Gastrocnemius medialis (tissue), 4 donors: Measurements from ENCODE around the gene LINC01488. TPM values are rescaled to one million over a fixed set of nuclear protein-coding genes. Genes with fewer than 3 reads are reported as not detected.

Experiments used
- ATAC-seq, 2 donors: fragments of 150-250 bp; one replicate each; pipeline ENCODE4 v1.9.1; 2016
- DNase-seq, 2 donors: peaks; one replicate each; pipeline ENCODE4 v3.0.0-alpha.2; 2019
- H3K27ac ChIP-seq, 4 donors: fragments of 200-600 bp; sonication (generic); 1 replicate in 1 of 4; 2 replicates in 3 of 4; pipeline ENCODE4 v1.5.1; 2016 to 2018; ENCODE audit warnings: mild to moderate bottlenecking in 2 of 4, moderate library complexity in 1 of 4
- H3K27me3 ChIP-seq, 3 donors: fragments of 200-600 bp; sonication (generic) in 2 of 3; 1 replicate in 1 of 3; 2 replicates in 2 of 3; pipeline versions ENCODE4 v1.5.1 to v1.6.0; 2016 to 2019; ENCODE audit warnings: mild to moderate bottlenecking in 1 of 3, moderate library complexity in 1 of 3
- H3K36me3 ChIP-seq, 2 donors: fragments of 200-600 bp; sonication (generic) in 1 of 2; one replicate each; pipeline ENCODE4 v1.5.1; 2017 to 2018
- H3K4me1 ChIP-seq, 2 donors: fragments of 200-600 bp; sonication (generic) in 1 of 2; one replicate each; pipeline ENCODE4 v1.5.1; 2016 to 2017; ENCODE audit warnings: mild to moderate bottlenecking in 2 of 2
- H3K4me3 ChIP-seq, 4 donors: fragments of 200-600 bp; sonication (generic) in 3 of 4; 1 replicate in 1 of 4; 2 replicates in 3 of 4; pipeline ENCODE4 v1.5.1; 2016 to 2019; ENCODE audit warnings: mild to moderate bottlenecking in 2 of 4
- H3K9me3 ChIP-seq, 3 donors: fragments of 200-600 bp; sonication (generic) in 2 of 3; 1 replicate in 1 of 3; 2 replicates in 2 of 3; pipeline ENCODE4 v1.5.1; 2016 to 2019
- POLR2A ChIP-seq, 2 donors: fragments of 450-650 bp; IDR thresholded peaks; one replicate each; pipeline ENCODE4 v1.6.1; 2017; ENCODE audit warnings: antibody characterized with exemption in 2 of 2, mild to moderate bottlenecking in 2 of 2, moderate library complexity in 2 of 2
- in situ Hi-C, 4 donors: fragments of 200-750 bp; cut with MboI; loops; one replicate each; pipeline versions ENCODE4 v1.15.0 to v1.8.0; 2017; ENCODE audit warnings: low sequenced_read_pairs in 4 of 4
- intact Hi-C: fragments of 100-400 bp; cut with DNase I; formaldehyde crosslinking; loops from one replicate; pipeline ENCODE4 v1.15.1; 2023; ENCODE audit warnings: low total_unique reads
- total RNA-seq, 4 donors: library from RNA; depleted of rRNA; stranded (reverse); fragments of >200 nt; gene quantifications; one replicate each; pipeline versions ENCODE4 v1.1.0 to v1.2.3, GENCODE V29; 2016
- TF ChIP-seq, protein P1 (sequence below), 5 experiments: fragments of 450-650 bp in 3 of 5; fragments of 200-600 bp in 2 of 5; sonication (generic) in 2 of 5; IDR thresholded peaks in 4 of 5; conservative IDR thresholded peaks in 1 of 5; 1 replicate in 4 of 5; 2 replicates in 1 of 5; pipeline ENCODE4 v1.5.1; 2016 to 2019; ENCODE audit warnings: antibody characterized with exemption in 5 of 5, mild to moderate bottlenecking in 3 of 5, moderate library complexity in 3 of 5

Gene LINC01488
- total RNA-seq, 4 donors from 2014 or later = not detected

GRCh38 chr11:69468911-69469885 is 12.3 kb upstream of the LINC01488 start:
- no peaks in the 10 kb centered on the region for H3K27me3 ChIP-seq
- H3K36me3 ChIP-seq = no peaks in the 10 kb centered on the region
- no peak overlapping the region for H3K27ac ChIP-seq
- ATAC-seq (no peak), DNase-seq (no peak)
- TF ChIP-seq, protein P1, sequence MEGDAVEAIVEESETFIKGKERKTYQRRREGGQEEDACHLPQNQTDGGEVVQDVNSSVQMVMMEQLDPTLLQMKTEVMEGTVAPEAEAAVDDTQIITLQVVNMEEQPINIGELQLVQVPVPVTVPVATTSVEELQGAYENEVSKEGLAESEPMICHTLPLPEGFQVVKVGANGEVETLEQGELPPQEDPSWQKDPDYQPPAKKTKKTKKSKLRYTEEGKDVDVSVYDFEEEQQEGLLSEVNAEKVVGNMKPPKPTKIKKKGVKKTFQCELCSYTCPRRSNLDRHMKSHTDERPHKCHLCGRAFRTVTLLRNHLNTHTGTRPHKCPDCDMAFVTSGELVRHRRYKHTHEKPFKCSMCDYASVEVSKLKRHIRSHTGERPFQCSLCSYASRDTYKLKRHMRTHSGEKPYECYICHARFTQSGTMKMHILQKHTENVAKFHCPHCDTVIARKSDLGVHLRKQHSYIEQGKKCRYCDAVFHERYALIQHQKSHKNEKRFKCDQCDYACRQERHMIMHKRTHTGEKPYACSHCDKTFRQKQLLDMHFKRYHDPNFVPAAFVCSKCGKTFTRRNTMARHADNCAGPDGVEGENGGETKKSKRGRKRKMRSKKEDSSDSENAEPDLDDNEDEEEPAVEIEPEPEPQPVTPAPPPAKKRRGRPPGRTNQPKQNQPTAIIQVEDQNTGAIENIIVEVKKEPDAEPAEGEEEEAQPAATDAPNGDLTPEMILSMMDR (IDR thresholded peaks at IDR 0.05 in 4 of 5, conservative IDR thresholded peaks at IDR 0.05 in 1 of 5) = no peak
- TF ChIP-seq POLR2A (IDR thresholded peaks at IDR 0.05) = no peak
- intact Hi-C loops (no loop called here), in situ Hi-C loops (no loop called here)
- no peak overlapping the region for H3K4me3 ChIP-seq
- H3K4me1 ChIP-seq = no peaks in the 10 kb centered on the region
- no peaks in the 10 kb centered on the region for H3K9me3 ChIP-seq

DNA sequence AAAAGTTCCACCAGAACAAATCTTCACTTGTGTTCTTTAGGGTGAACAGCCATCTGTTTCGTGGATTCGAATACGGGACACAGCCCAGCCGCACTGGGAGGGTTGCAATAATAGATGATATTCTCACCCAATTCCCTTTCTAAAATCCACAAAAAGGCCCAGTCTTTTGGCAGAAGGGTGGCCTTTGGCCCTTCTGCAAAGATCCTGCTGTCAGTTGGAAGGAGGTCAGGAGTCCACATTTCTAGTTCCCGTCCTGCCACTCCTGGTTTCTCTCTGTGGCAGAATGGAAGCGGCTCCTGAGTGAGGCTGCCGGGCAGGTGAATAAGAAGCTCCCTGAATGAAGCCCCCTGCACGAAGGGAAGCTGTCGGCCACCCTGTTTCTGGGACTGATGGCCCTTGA is 11.2 kb upstream of the LINC01488 start:
- H3K27me3 ChIP-seq = no peaks in the 10 kb centered on the region
- in situ Hi-C loops = no loop called here
- H3K4me1 ChIP-seq = no peaks in the 10 kb centered on the region
- H3K9me3 ChIP-seq = no peaks in the 10 kb centered on the region
- intact Hi-C loops = no loop called here
- no peak overlapping the region for H3K27ac ChIP-seq
- DNase-seq (no peak), ATAC-seq (no peak)
- TF ChIP-seq, protein P1 (IDR thresholded peaks at IDR 0.05 in 4 of 5, conservative IDR thresholded peaks at IDR 0.05 in 1 of 5) = no peak
- no peak for TF ChIP-seq POLR2A (IDR thresholded peaks at IDR 0.05)
- no peak overlapping the region for H3K4me3 ChIP-seq
- H3K36me3 ChIP-seq = no peaks in the 10 kb centered on the region

DNA sequence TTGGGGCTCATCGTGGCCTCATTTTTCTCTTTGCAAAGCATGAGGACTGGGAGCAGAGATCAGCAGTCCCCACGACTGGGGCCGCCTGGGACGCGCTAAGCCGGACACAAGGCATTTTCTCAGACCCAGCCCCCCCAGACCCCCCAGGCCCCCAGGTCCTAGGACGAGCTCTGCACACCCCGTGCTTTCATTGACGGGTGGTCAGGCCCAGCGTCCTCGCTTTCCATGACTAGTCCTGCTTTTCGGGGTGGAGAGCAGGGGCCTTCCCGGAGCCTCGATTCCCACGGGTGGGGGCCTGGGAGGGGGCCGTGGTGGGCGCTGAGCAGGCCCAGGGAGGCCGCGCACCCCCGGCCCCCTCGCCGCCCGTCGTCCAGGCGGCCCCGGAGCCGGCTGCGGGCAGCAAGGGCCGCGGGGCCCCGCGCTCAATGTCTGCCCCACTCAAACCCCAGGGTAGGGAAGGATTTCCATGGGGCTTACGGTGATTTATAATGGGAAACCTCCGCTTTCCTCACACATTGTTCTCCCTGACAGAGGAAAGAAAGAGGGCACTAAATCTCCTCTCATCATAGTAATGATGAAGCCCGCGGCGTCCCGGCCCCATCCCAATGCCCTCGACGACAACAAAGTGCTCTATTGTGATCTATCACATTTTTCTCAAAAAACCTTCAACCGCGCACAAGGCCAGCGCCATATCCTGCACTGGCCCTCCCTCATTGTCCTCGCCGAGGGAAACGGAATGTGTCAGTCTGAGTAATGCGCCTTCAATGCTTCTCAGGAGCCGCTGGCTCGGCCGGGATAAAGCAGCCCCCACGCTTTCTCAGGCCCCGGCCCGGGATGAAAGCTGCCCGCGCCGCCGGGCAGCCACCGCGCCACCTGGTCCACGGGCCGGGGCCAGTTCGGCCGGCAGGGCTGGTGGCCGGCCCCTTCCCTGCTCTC is 10.4 kb upstream of the LINC01488 start:
- H3K4me3 ChIP-seq = no peak overlapping the region
- ATAC-seq = no peak
- TF ChIP-seq, protein P1 (IDR thresholded peaks at IDR 0.05 in 4 of 5, conservative IDR thresholded peaks at IDR 0.05 in 1 of 5) = no peak
- no peak for TF ChIP-seq POLR2A (IDR thresholded peaks at IDR 0.05)
- no peaks in the 10 kb centered on the region for H3K4me1 ChIP-seq
- H3K27me3 ChIP-seq = no peaks in the 10 kb centered on the region
- no peaks in the 10 kb centered on the region for H3K36me3 ChIP-seq
- intact Hi-C loops = no loop called here
- in situ Hi-C loops = no loop called here
- H3K27ac ChIP-seq = no peak overlapping the region
- no peaks in the 10 kb centered on the region for H3K9me3 ChIP-seq
- no peak for DNase-seq

DNA sequence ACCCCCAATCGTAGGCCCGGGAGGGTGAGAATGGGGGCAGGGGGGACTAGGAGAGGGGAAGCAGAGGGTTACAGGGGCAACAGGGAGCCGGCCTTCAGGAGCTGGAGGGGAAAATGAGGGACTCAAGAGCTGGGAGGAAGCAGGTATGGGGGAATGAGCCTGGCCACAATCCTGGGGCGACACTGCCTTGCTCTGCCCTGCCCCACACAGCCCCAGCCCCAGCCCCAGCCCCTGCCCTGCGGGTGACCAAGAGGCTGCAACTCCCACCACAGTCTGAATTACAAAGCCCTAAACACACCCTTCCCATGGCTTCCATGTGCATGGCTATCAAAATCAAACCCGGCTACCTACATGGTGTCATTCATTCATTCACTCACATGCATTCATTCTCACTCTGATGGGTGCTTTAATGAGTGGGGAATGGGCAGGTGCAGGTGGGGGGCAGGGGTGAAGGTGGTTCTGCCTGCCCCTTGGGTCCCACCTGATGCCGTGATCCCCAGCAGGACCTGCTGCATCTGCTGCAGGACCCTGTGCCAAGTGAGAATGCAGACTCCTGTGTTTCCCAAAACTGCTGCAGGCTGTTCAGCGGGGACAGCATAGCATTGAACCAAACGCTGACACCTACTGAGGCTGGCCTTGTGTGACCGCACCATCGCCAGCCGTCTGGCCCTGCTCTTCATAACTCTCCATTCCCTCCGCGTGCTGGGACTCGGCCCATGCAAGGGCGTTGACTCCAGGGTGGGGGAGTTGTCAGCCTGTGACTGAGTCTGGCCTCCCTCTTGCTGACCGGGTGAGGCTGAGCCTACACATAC is 9.5 kb upstream of the LINC01488 start:
- Histone ChIP-seq H3K9me3 (no peaks in the 10 kb centered on the region), H3K4me1 (no peaks in the 10 kb centered on the region), H3K27me3 (no peaks in the 10 kb centered on the region), H3K36me3 (no peaks in the 10 kb centered on the region), H3K27ac (no peak overlapping the region), H3K4me3 (no peak overlapping the region)
- intact Hi-C loops = no loop called here
- in situ Hi-C loops = no loop called here
- no peak for ATAC-seq
- DNase-seq = no peak
- TF ChIP-seq, protein P1 (IDR thresholded peaks at IDR 0.05 in 4 of 5, conservative IDR thresholded peaks at IDR 0.05 in 1 of 5) = no peak
- no peak for TF ChIP-seq POLR2A (IDR thresholded peaks at IDR 0.05)
